Fibroblast of mammary gland (primary cell): ENCODE measurements around the gene MRE11.
"Not testable (repeated sequence)": the region's sequence is repeated elsewhere in the genome, so short reads cannot be mapped to it uniquely, and the experiment has no call there.

ENCODE experiments used
- DNase-seq: peaks from one replicate; pipeline ENCODE4 v3.0.0-alpha.2; 2010; ENCODE audit warnings: low read depth
- H3K4me3 ChIP-seq: 2 replicates; pipeline ENCODE4 v1.5.1; 2011; ENCODE audit warnings: low read depth, mild to moderate bottlenecking, low read length, moderate library complexity; ENCODE audit not compliant: control insufficient read depth
- CTCF ChIP-seq: conservative IDR thresholded peaks from 2 replicates; pipeline ENCODE4 v1.5.1; 2011; ENCODE audit warnings: low read depth, low read length, inconsistent platforms; ENCODE audit not compliant: control insufficient read depth, insufficient read depth

Gene MRE11

GRCh38 chr11:94507485-94507884 lies 13.8 kb upstream of the MRE11 start:
- no peak for TF ChIP-seq CTCF
- peak; percentile 35 for DNase-seq
- no peak overlapping the region for H3K4me3 ChIP-seq

- not testable (repeated sequence) for H3K4me3 ChIP-seq, DNase-seq
Measured at GRCh38 chr11:94506513-94506912, 12.9 kb upstream of the MRE11 start.

GRCh38 chr11:94504689-94505293 lies 11.1 kb upstream of the MRE11 start:
- peak; percentile 64 for TF ChIP-seq CTCF
- peak; percentile 70 for DNase-seq

GRCh38 chr11:94501522-94501921 lies 7.9 kb upstream of the MRE11 start:
- no peak for TF ChIP-seq CTCF
- no peak for DNase-seq
- no peak overlapping the region for H3K4me3 ChIP-seq

More at GRCh38 chr11:94504689-94505293, 11.1 kb upstream of the MRE11 start:
- no peak overlapping the region for H3K4me3 ChIP-seq

- no peak overlapping the region for H3K4me3 ChIP-seq
- DNase-seq: no peak
- TF ChIP-seq CTCF: no peak
Measured at GRCh38 chr11:94500181-94500580, 6.5 kb upstream of the MRE11 start.

GRCh38 chr11:94494126-94494680 lies 559 bp upstream of the MRE11 start:
- DNase-seq: peak; percentile 11
- H3K4me3 ChIP-seq: peak overlapping the region; percentile 92
- TF ChIP-seq CTCF: no peak

GRCh38 chr11:94486068-94486467 lies 7.6 kb downstream of the MRE11 start:
- no peak overlapping the region for H3K4me3 ChIP-seq
- DNase-seq: no peak
- TF ChIP-seq CTCF: no peak
